ENCODE data around the gene TMEM151B.
"Not testable (repeated sequence)": the region's sequence is repeated elsewhere in the genome, so short reads cannot be mapped to it uniquely, and the experiment has no call there.

The TMEM151B gene

DNA sequence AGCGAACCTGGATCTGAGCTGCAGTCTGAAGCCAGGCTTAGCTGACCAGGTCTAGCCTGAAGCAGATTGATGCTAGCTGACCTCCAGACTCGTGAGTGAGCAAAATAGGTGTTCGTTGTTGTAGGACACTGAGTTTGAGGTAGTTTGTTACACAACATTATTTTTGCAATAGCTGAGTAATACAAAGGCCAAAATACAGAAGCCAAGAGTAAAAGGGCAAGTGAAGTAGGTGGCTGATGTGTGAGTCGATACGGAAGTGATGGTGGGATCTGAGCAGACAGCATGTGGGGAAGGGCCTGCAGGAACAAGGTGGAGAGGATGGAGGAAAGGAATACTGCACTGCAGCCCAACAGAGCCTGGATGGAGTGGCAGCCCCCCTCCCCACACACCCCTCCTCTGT is 63.7 kb downstream of the TMEM151B start:
- DNase-seq (ENCODE audit: low spot score) = no peak

DNA sequence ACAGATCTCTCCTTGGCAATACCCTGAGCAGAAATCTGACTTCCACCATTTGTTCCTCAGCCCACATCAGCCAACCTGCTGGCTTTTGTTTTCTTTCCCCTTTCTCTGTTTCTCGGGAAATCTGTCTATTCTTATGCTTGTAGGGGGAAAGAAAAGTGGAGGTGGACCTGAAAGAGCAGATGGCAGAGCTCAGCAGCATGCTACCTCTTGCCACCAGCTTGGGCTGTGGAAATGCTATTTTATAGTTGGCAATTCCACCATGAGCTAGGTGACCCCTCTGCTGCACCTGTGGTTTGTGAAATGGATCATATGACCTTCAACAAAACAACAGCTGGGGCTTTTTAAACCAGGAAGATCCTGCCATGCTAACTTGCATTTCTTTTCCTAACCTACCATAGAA is 65.4 kb downstream of the TMEM151B start:
- DNase-seq (ENCODE audit: low spot score) = no peak

DNA sequence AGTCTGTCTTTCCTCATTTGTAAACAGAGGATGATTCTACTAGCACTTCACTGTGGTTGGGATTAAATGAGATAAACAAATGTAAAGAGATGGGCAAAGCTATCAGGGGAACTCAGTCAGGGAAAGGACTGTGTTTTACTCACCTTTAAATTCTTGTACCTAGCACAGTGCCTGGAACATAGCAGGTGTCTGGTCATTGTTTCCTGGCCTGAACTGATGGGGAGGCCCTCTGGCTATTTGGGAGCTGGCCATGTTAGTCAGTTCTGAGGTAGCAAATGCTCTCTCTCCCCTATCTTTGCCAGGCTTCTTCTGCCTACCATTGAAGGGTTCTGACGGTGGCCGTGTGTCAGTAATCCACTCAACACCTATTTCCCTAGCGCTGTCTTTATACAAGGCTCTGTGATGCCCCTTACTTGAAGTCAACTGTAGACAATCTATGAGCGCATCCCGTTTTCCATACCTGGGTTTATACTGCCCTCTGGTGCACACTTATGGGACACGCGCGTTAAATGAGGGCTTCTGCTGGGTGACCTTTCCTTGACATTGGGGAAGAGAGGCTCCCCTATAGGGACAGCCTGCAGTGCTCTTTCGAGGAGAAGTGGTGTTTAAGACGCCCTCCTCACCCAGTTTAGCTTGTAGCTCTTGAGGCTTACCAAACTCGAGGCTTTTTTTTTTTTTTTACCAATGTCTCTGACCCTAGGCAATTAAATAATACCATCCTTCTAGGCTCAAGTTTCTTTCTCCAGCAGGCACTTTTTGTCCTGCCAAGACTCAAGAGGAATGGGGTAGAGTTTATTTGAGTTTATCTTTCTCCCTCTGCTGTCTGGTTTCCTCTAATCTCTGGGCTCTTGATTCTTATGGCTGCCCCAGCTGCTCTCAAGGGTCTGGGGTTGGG is 68.2 kb downstream of the TMEM151B start:
- peak; percentile 68 for DNase-seq (ENCODE audit: low spot score)

DNA sequence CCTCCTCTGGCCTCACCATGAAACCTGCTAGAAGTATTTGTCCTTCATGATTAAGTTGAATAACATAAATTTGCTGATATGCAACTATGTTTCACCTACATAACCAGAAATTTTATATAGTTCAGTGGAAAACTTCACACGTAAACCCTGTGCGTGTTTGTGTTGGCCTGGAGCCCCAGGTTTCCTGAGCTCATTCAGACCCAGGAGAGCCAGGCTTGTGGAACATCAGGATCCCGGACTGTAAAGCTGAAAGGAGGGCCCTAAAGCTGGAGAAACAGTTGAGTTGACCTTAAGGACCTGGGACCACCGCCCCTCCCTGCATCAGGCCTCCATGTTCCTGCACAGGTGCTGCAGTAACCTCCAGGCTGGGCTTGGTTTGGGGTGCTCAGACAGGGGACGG is 69.1 kb downstream of the TMEM151B start:
- no peak for DNase-seq (ENCODE audit: low spot score)

DNA sequence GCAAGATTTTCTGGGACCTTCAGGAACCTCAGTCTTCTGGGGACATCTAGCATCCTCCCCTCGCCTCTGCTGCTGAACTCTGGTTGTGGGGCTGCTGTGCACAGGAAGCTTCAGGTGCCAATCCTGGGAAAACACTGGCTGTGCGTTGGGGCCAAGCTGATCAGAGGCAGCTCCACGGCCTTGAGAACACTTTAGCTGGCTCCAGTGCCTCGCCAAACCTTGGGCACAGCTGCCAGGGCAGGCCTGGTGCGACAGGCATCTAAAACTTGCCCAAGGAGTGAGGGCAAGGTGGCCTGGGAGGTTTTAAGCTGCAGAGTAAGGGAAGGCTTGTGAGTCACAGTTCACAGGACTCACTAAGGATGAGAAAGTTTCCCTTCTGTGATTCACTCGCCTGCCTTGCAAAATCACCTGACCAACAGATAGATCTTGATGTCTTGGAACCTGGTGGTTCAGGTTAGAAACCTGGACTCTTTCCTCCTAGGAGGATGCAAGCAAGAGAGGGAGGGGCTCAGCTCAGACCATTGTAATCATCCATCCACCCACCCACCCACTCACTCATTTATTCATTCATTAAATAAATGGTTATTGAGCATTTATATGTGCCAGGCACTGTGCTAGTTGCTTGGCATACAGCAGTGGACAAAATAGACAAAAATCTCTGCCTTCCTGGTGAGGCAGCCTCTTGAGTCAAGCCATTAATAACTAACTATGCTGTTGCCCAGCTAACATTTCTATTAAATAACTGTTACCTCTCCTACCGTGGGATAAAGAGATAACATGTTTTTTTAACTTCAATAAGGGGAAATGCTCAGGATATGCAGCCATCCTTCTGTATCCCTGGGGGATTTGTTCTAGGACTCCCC is 69.7 kb downstream of the TMEM151B start:
- DNase-seq (ENCODE audit: low spot score) = peak; percentile 65

DNA sequence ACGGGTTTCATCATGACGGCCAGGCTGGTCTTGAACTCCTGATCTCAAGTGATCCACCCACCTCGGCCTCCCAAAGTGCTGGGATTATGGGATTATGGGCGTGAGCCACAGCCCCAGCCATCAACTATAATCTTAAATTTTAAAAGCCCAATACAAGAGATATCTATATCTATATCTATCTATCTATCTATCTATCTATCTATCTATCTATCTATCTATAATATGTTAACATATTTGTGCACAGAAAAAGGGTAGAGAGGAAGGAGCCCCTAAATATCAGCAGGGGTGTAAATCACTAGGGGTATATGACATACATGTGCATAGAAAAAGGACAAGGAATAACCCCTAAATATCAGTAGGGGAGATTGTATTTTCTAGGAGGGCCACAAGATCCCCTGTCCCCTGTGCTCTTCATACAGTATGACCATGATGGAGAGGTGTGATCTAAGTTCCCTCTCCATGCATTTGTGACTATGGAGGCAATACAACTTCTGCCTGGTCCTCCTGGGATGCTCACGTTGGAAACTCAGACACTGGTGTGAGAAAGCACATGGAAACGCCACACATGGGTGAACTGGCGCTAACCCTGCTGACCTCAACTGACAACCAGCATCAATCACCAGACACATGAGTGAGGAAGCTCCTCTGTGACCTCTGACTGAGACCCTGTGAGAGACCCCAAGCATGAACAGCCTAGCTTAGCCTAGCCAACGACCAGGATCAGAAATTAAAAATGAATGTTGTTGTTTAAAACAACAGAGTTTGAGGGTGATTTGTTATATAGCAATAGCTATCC is 71.0 kb downstream of the TMEM151B start:
- no peak for DNase-seq (ENCODE audit: low spot score)

DNA sequence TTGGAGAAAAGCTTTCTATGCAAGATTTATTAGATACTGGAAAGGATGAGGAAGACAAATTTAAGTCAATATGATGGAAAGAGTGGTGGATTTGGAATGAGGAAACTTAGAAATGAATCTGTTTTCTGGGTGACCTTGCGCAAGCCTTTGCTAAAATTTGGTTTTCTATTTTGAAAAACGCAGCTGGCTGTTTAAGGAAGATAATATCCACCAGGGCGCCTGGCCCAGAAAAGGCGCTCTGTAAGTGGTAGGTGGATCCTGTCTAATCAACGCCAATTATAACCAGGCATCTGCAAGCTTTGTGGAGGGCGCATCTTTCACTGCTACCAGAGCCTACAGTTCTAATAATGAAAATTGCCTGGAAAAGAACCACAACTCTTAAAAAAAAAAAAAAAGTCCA is 71.8 kb downstream of the TMEM151B start:
- no peak for DNase-seq (ENCODE audit: low spot score)

DNA sequence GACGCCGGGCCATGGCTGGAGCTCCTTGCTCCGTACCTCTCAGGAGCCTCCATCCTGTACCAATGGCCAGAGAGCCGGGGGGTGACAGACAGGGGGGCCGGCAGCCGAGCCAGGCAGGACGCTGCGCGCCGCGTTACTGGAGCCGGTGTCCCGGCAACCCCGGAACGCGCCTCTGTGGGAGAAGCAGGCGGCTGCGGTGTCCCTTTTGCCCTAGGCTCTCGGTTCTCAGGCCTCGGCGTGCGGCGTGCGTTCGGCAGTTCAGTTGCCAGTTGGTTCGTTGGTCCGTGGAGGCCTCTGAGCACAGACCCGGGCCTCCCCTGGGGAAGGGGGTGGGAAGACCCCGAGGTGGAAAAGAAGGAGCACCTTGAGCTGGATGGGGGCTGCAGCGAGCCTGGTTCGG is 72.2 kb downstream of the TMEM151B start, which contains the start of gene SPATS1:
SPATS1 (plus strand) TSS at position 162 of the 400 bp plus-strand sequence. CDS start 446 bp downstream, outside the sequence.
- no peak for DNase-seq (ENCODE audit: low spot score)

DNA sequence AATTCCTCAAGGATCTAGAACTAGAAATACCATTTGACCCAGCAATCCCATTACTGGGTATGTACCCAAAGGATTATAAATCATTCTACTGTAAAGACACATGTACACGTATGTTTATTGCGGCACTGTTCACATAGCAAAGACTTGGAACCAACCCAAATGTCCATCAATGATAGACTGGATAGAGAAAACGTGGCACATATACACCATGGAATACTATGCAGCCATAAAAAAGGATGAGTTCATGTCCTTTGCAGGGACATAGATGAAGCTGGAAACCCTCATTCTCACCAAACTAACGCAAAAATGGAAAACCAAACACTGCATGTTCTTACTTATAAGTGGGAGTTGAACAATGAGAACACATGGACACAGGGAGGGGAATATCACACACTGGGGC is 76.6 kb downstream of the TMEM151B start:
- not testable (repeated sequence) for DNase-seq (ENCODE audit: low spot score)

DNA sequence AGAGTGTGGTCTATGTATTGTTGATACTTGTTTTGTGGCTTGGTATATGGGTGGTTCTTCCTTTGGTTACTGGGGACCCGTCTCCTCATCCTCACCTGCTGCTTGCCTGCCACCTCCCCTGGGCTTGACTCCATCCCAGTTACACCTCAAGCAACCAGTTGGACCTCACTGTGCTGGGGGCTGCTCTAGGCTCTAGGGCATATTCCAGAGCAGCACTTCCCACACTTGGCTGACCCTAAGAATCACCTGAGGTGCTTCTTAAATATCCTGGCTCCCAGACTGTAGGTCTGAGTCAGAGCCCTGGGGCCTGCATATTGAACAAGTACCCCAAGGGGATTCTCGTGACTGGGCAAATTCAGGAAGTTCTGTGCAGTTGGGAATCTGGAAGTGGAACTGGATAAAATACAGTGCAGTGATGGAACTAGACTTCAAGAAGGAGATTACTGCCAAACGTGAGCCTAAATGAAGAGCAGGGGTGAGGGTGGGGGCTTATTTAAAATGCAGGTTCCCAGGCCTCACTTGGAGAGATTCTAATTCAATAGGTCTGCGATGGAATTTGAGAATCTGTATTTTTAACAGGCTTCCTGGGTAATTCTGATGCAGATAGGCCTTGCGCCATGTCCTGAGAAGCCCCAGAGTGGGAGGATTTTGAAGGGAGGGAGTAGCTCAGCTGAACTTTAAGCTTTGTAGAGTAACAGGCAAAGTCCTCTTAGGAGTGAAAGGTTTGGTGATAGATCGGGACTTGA is 79.8 kb downstream of the TMEM151B start:
- DNase-seq (ENCODE audit: low spot score) = no peak

DNA sequence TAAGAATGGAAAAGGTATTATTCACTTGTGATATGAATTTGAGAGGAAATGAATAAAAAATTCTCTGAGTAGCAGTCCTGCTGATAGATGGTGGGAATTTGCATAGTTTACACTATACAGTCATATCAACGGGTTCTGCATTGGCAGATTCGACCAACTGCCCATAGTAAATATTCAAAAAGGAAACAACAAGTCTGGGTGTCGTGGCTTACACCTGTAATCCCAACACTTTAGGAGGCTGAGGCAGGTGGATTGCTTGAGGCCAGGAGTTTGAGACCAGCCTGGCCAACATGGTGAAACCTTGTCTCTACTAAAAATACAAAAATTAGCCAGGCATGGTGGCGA is 80.4 kb downstream of the TMEM151B start:
- DNase-seq (ENCODE audit: low spot score) = not testable (repeated sequence)

DNA sequence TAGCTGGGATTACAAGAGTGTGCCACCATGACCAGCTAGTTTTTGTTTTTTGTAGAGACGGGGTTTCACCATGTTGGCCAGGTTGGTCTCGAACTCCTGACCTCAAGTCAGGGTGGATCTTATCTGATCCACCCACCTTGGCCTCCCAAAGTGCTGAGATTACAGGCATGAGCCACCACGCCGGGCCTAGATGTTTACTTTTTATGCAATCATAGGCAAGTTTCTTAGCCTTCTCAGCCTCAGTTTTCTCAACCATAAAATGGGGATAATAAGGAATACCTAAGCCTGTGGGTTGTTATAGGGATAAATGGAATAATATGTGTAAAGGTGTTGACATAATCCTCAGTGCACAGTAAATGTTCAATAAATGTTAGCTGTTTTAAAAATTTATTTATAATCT is 82.0 kb downstream of the TMEM151B start:
- DNase-seq (ENCODE audit: low spot score) = no peak

DNA sequence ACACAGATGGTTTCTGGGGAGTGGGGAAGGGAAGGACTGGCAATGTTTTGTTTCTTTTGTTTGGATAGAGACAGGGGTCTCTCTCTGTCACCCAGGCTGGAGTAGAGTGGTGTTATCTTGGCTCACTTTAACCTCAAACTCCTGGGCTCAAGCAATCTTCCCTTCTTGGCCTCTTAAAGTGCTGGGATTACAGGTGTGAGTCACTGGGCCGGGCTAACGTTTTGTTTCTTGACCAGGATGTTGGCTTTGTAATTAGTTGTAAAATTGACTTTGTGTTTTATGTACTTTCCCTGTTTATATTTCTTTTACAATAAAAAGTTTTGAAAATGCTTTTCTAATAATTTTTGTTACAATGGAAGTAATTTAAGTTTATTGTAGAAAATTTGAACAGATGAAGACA is 83.1 kb downstream of the TMEM151B start:
- no peak for DNase-seq (ENCODE audit: low spot score)

DNA sequence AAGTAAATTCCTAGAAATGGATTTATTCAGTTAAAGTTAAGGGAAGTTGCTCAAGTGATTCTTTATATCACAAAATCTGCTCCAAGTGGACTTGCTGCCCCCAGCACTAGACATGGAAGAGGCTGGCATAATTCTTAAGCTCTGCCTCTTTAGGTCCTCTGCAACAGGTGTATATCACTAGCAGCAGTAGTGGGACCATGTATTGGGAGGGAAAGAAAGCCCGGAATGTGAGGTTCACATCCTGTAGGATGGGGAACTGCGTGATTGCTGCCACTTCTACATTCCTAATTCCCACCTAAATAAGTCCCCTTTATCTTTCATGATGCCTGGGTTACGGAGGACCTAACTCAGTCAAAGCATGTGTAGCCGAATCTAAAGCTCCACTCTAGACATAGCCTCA is 85.4 kb downstream of the TMEM151B start:
- DNase-seq (ENCODE audit: low spot score) = no peak

DNA sequence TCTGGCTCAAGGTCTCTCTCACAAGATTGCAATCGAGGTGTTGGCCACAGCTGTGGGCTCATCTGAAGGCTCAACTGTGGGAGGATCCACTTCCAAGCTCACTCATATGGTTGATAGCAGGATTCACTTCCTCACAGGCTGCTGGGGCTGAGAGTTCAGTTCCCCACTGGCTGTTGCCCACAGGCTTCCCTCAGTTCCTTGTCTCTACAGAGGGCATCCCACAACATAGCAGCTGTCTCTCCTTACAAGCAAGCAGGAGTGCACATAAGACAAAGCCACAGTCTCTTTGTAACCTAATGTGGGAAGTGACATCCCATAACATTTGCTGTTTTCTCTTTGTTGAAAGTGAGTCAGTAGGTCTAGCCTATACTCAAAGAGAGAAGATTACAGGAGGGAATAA is 86.2 kb downstream of the TMEM151B start:
- DNase-seq (ENCODE audit: low spot score) = no peak
